Neural cell (in vitro differentiated cells): ENCODE results near the gene LRRFIP2. TPM values are rescaled to one million over a fixed set of nuclear protein-coding genes. Genes with fewer than 3 reads are reported as not detected.

Source experiments
- H2AFZ ChIP-seq: fragments of 200-600, 300-800 bp; sonication (generic), shearing (Covaris generic); 2 replicates; pipeline ENCODE4 v1.6.0; 2014; ENCODE audit warnings: low read depth, mild to moderate bottlenecking, antibody characterized with exemption, low read length, moderate library complexity
- H3F3A ChIP-seq: fragments of 200-600 bp; shearing (Covaris generic); 2 replicates; pipeline ENCODE4 v1.6.1; 2016; ENCODE audit warnings: mild to moderate bottlenecking, moderate library complexity, mixed read lengths, antibody characterized with exemption, low read length; ENCODE audit not compliant: insufficient read depth, poor library complexity, severe bottlenecking
- H3K27ac ChIP-seq: fragments of 200-600, 300-800 bp; sonication (generic), shearing (Covaris generic); 2 replicates; pipeline ENCODE4 v1.5.1; 2014; ENCODE audit warnings: mild to moderate bottlenecking, low read length, moderate library complexity
- H3K27me3 ChIP-seq: fragments of 300-800, 200-600 bp; sonication (generic), shearing (Covaris generic); 2 replicates; pipeline ENCODE4 v1.6.0; 2014; ENCODE audit warnings: mild to moderate bottlenecking, low read depth, low read length, moderate library complexity; ENCODE audit not compliant: insufficient read depth
- H3K36me3 ChIP-seq: fragments of 300-800, 200-600 bp; sonication (generic), shearing (Covaris generic); 2 replicates; pipeline ENCODE4 v1.5.1; 2014; ENCODE audit warnings: mild to moderate bottlenecking, antibody characterized with exemption, low read length, moderate library complexity; ENCODE audit not compliant: insufficient read depth
- H3K4me2 ChIP-seq: fragments of 300-800, 200-600 bp; sonication (generic), shearing (Covaris generic); 2 replicates; pipeline ENCODE4 v1.6.0; 2014; ENCODE audit warnings: mild to moderate bottlenecking, low read length
- H3K4me3 ChIP-seq: fragments of 300-800, 200-600 bp; sonication (generic), shearing (Covaris generic); 2 replicates; pipeline ENCODE4 v1.5.1; 2014; ENCODE audit warnings: mild to moderate bottlenecking, low read length, moderate library complexity
- H3K79me2 ChIP-seq: fragments of 200-600 bp; shearing (Covaris generic); replicated peaks from 2 replicates; pipeline ENCODE4 v1.6.0; 2014; ENCODE audit warnings: mild to moderate bottlenecking, low read length, moderate library complexity; ENCODE audit not compliant: insufficient read depth
- H3K9ac ChIP-seq: fragments of 300-800, 200-600 bp; sonication (generic), shearing (Covaris generic); 2 replicates; pipeline ENCODE4 v1.6.1; 2016; ENCODE audit warnings: mild to moderate bottlenecking, low read length, mixed read lengths
- H3K9me2 ChIP-seq: fragments of 200-600 bp; shearing (Covaris generic); 2 replicates; pipeline ENCODE4 v1.6.1; 2016; ENCODE audit warnings: mild to moderate bottlenecking, low read length, mixed read lengths; ENCODE audit not compliant: insufficient read depth
- H3K9me3 ChIP-seq: fragments of 200-600, 300-800 bp; sonication (generic), shearing (Covaris generic); 2 replicates; pipeline ENCODE4 v1.6.1; 2016; ENCODE audit warnings: mild to moderate bottlenecking, mixed run types, low read length, moderate library complexity, mixed read lengths
- H4K20me1 ChIP-seq: fragments of 200-600 bp; shearing (Covaris generic); 2 replicates; pipeline ENCODE4 v1.6.1; 2016; ENCODE audit warnings: mild to moderate bottlenecking, mixed run types; ENCODE audit not compliant: insufficient read depth
- EP300 ChIP-seq: fragments of 450-650 bp; conservative IDR thresholded peaks from 2 replicates; pipeline ENCODE4 v1.6.1; 2014; ENCODE audit warnings: antibody characterized with exemption, mild to moderate bottlenecking, moderate library complexity; ENCODE audit not compliant: poor library complexity, severe bottlenecking
- EZH2 ChIP-seq: fragments of 200-600, 300-800 bp; shearing (Covaris generic), sonication (generic); IDR thresholded peaks from 2 replicates; pipeline ENCODE4 v1.6.1; 2014; ENCODE audit warnings: antibody characterized with exemption, low read length, borderline replicate concordance, mild to moderate bottlenecking; ENCODE audit not compliant: insufficient read depth, poor library complexity, severe bottlenecking
- MXI1 ChIP-seq: fragments of 450-650 bp; conservative IDR thresholded peaks from 2 replicates; pipeline ENCODE4 v1.6.1; 2014; ENCODE audit warnings: antibody characterized with exemption, mild to moderate bottlenecking; ENCODE audit not compliant: poor library complexity, severe bottlenecking
- POLR2AphosphoS5 ChIP-seq: IDR thresholded peaks from 2 replicates; pipeline ENCODE4 v1.6.1; 2012
- RAD21 ChIP-seq: fragments of 450-650 bp; conservative IDR thresholded peaks from 2 replicates; pipeline ENCODE4 v1.6.1; 2014; ENCODE audit warnings: antibody characterized with exemption, mild to moderate bottlenecking, moderate library complexity
- SMC3 ChIP-seq: fragments of 450-650 bp; conservative IDR thresholded peaks from 2 replicates; pipeline ENCODE4 v1.6.1; 2014; ENCODE audit warnings: antibody characterized with exemption, mild to moderate bottlenecking, moderate library complexity; ENCODE audit not compliant: poor library complexity
- TAF1 ChIP-seq: IDR thresholded peaks from 2 replicates; pipeline ENCODE4 v1.6.1; 2012; ENCODE audit warnings: low read depth
- polyA plus RNA-seq: library from polyadenylated mRNA; depleted of rRNA; stranded (reverse); fragments of >200 nt; gene quantifications from 2 replicates; pipeline ENCODE4 v1.2.3, GENCODE V29; 2014
- TF ChIP-seq, protein P1 (sequence below): fragments of 450-650 bp; IDR thresholded peaks from 2 replicates; pipeline ENCODE4 v1.5.1; 2014; ENCODE audit warnings: antibody characterized with exemption, mild to moderate bottlenecking, moderate library complexity; ENCODE audit not compliant: poor library complexity, severe bottlenecking
- TF ChIP-seq, protein P2 (sequence below): IDR thresholded peaks from 2 replicates; pipeline ENCODE4 v1.6.1; 2012; ENCODE audit warnings: borderline replicate concordance

The LRRFIP2 gene
- polyA plus RNA-seq, 1 donor from 2014 or later = 143 TPM

DNA sequence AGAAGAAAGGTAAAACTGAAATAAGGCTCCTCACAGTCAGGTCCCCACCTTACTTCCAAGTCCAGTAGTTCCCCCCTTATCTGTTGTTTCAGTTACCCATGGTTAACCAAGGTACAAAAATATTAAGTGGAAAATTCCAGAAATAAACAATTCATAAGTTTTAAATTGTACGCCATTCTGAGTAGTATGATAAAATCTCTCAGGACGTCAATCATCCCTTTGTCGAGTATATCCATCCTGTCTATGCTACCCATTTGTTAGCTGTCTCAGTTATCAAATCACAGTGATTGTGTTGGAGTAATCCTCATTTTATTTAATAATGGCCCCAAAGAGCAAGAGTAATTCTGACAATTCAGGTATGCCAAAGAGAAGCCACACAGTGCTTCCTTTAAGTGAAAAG, 43.9 kb downstream of the LRRFIP2 start:
- H3K9ac ChIP-seq = no peak overlapping the region
- H2AFZ ChIP-seq = no peak overlapping the region
- H3K79me2 ChIP-seq = no peaks in the 10 kb centered on the region
- TF ChIP-seq SMC3 = no peak
- peak; percentile 26 for TF ChIP-seq EP300
- H3K27me3 ChIP-seq = no peaks in the 10 kb centered on the region
- H3K27ac ChIP-seq = no peak overlapping the region
- no peaks in the 10 kb centered on the region for H4K20me1 ChIP-seq
- no peaks in the 10 kb centered on the region for H3K9me3 ChIP-seq
- H3K4me3 ChIP-seq = no peak overlapping the region
- no peak overlapping the region for H3K4me2 ChIP-seq
- no peaks in the 10 kb centered on the region for H3K36me3 ChIP-seq
- H3F3A ChIP-seq = no peaks in the 10 kb centered on the region
- no peaks in the 10 kb centered on the region for H3K9me2 ChIP-seq

DNA sequence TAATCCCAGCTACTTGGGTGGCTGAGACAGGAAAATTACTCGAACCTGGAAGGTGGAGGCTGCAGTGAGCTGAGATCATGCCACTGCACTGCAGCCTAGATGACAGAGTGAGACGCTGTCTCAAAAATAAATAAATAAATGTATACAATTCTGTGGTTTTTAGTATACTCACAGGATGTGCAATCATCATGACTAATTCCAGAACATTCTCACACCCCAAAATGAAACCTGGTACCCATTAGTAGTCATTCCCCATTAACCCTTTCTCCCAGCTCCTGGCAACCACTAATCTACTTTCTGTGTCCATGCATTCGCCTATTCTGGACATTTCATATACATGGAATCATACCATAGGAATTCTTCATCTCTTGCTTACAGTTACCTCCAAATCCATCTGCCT, 44.5 kb downstream of the LRRFIP2 start:
- TF ChIP-seq SMC3 (no peak), RAD21 (no peak), TAF1 (no peak), MXI1 (no peak), EP300 (no peak), POLR2AphosphoS5 (no peak), EZH2 (no peak)
- TF ChIP-seq, protein P1, sequence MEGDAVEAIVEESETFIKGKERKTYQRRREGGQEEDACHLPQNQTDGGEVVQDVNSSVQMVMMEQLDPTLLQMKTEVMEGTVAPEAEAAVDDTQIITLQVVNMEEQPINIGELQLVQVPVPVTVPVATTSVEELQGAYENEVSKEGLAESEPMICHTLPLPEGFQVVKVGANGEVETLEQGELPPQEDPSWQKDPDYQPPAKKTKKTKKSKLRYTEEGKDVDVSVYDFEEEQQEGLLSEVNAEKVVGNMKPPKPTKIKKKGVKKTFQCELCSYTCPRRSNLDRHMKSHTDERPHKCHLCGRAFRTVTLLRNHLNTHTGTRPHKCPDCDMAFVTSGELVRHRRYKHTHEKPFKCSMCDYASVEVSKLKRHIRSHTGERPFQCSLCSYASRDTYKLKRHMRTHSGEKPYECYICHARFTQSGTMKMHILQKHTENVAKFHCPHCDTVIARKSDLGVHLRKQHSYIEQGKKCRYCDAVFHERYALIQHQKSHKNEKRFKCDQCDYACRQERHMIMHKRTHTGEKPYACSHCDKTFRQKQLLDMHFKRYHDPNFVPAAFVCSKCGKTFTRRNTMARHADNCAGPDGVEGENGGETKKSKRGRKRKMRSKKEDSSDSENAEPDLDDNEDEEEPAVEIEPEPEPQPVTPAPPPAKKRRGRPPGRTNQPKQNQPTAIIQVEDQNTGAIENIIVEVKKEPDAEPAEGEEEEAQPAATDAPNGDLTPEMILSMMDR = no peak
- TF ChIP-seq, protein P2, sequence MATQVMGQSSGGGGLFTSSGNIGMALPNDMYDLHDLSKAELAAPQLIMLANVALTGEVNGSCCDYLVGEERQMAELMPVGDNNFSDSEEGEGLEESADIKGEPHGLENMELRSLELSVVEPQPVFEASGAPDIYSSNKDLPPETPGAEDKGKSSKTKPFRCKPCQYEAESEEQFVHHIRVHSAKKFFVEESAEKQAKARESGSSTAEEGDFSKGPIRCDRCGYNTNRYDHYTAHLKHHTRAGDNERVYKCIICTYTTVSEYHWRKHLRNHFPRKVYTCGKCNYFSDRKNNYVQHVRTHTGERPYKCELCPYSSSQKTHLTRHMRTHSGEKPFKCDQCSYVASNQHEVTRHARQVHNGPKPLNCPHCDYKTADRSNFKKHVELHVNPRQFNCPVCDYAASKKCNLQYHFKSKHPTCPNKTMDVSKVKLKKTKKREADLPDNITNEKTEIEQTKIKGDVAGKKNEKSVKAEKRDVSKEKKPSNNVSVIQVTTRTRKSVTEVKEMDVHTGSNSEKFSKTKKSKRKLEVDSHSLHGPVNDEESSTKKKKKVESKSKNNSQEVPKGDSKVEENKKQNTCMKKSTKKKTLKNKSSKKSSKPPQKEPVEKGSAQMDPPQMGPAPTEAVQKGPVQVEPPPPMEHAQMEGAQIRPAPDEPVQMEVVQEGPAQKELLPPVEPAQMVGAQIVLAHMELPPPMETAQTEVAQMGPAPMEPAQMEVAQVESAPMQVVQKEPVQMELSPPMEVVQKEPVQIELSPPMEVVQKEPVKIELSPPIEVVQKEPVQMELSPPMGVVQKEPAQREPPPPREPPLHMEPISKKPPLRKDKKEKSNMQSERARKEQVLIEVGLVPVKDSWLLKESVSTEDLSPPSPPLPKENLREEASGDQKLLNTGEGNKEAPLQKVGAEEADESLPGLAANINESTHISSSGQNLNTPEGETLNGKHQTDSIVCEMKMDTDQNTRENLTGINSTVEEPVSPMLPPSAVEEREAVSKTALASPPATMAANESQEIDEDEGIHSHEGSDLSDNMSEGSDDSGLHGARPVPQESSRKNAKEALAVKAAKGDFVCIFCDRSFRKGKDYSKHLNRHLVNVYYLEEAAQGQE = no peak
- no peaks in the 10 kb centered on the region for H3K9me2 ChIP-seq
- H3K9me3 ChIP-seq = no peaks in the 10 kb centered on the region
- H3K79me2 ChIP-seq = no peaks in the 10 kb centered on the region
- H3K4me3 ChIP-seq = no peak overlapping the region
- H4K20me1 ChIP-seq = no peaks in the 10 kb centered on the region
- no peak overlapping the region for H2AFZ ChIP-seq
- no peak overlapping the region for H3K4me2 ChIP-seq
- H3K9ac ChIP-seq = no peak overlapping the region
- H3K27ac ChIP-seq = no peak overlapping the region
- no peaks in the 10 kb centered on the region for H3K36me3 ChIP-seq
- no peaks in the 10 kb centered on the region for H3K27me3 ChIP-seq
- no peaks in the 10 kb centered on the region for H3F3A ChIP-seq

DNA sequence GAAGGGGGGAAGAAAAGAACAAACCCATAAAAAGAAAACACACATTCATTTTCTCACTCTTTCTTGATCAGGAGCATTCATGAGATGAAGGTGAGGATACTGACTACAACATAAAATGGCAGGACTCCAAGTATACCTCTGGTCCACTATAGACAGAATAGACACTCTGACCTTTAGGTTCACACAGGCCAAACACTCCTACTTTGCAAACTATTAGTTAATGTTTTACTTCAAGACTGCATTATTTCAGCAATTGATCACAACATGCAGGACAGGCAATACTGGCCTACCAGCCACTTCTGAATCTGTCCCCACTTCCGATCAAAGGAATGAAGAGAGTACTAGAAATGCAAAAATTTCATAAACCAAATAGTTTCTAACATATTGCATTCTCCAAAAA, 47.0 kb downstream of the LRRFIP2 start:
- Histone ChIP-seq H3K4me3 (no peak overlapping the region), H2AFZ (no peak overlapping the region), H3K9me2 (no peaks in the 10 kb centered on the region), H3K36me3 (no peaks in the 10 kb centered on the region), H3K27me3 (no peaks in the 10 kb centered on the region), H4K20me1 (no peaks in the 10 kb centered on the region), H3K27ac (no peak overlapping the region), H3K4me2 (no peak overlapping the region), H3F3A (no peaks in the 10 kb centered on the region), H3K9me3 (no peaks in the 10 kb centered on the region), H3K9ac (no peak overlapping the region), H3K79me2 (no peaks in the 10 kb centered on the region)
- TF ChIP-seq, protein P1 = no peak
- TF ChIP-seq MXI1 (no peak), EZH2 (no peak), POLR2AphosphoS5 (no peak), RAD21 (no peak), SMC3 (no peak), TAF1 (no peak), EP300 (no peak)
- TF ChIP-seq, protein P2 = no peak
